HG03571 (cell line): ENCODE results near the gene PRKD3.

Experiments used
- ATAC-seq: cut with Tn5 transposase; IDR thresholded peaks from one replicate; pipeline ENCODE4 v1.9.1; 2021; ENCODE audit not compliant: unreplicated experiment

PRKD3 gene

DNA sequence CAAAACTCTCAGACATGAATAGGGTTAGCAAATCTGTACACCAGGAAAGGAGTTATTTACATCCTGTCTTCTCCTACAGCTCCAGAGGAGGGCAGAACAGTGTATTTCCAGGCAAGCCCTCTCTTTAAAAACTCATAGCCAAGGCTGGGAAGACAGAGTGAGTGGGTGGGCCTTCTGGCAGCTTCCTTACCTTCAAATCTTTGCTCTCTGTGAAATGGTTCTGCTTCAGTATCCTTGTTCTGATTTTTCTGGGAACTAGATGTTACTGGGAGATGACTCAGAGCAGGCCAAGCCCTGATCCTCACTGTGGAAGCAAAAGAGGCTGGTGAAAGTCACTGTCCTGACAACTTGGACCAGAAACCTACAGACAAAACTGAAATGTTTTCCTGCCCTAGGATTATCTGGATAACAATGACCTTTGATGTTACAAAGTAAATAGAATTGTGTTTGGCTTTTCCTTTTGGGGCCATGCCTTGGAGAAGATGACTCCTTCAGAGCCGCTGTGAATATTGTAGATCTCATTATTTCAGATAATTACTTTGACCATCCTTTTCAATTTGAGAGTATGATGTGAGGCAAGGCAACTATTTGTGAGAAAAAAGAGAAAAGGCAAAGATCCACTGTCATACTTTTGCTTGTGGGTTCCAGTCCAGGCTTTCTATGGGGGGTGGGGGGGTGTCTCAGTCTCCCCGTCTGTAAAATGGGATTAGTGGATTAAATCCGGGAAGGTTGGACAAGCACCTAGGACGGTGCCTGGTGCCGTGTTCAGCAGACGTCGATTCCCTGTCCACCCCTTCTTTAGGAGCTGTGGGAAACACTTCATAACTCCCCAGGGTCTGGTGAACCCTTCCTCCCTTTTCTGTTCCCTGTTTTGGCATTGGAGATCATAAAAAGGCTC is 19.2 kb upstream of the PRKD3 start:
- ATAC-seq, result no peak

DNA sequence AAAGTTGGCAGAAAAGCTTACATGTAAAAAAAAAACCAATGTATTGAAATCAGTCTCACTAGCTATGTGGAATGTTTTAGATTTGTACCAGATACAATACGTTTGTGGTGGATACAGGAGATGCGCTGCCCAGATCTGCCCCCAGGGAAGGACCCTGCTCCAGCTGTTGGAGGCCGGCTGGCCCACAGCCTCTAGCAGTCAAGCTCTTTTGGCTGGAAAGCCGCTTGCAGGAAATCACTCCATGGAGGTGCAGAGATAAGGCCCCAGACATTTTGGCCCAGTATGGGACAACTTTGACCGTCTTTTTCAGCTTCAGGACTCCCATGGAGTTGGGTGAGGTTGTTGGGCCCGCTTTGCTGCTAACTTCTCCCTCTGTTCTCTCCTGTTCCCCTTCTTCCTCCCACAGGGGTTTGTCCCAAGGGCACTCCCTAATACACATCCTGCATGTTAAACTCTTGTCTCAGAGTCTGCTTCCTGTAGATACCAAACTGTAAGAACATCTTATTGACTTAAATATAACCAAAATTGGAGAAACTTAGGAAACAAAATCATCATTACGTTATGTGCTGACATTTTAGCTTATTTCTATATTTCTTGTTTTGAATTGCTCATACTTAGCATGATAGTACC is 18.1 kb upstream of the PRKD3 start:
- ATAC-seq, result no peak

DNA sequence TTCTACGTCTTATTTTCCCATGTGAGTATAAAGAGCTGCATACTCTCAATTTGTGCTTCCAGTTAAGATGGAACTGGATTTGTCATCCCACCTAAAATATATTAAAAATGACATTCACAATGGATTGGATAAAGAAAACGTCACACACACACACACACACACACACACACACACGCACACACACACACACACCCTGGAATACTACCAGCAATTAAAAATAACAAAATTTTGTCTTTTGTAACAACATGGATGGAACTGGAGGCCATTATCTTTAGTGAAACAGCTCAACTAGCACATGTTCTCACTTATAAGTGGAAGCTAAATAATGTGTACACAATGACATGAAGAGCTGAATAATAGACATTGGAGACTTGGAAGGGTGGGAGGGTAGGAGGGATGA is 16.0 kb upstream of the PRKD3 start:
- ATAC-seq, result no peak

DNA sequence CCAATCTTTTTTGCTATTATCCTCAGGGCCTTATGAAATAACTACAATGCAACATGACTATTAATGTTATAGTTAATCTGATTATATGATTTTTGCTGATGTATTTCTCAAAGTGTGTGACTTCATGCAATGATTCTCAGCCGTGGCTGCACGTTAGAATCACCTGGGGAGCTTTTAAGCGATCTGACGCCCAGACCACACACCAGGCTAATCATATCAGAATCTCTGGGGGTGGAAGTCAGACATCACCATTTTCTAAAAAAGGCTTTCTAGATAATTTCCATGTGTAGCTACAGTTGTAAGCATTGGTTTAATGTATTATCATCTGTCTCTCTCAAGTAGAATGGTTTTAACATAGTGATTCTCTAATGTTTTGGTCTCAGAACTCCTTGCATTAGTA is 14.3 kb upstream of the PRKD3 start:
- no peak for ATAC-seq

DNA sequence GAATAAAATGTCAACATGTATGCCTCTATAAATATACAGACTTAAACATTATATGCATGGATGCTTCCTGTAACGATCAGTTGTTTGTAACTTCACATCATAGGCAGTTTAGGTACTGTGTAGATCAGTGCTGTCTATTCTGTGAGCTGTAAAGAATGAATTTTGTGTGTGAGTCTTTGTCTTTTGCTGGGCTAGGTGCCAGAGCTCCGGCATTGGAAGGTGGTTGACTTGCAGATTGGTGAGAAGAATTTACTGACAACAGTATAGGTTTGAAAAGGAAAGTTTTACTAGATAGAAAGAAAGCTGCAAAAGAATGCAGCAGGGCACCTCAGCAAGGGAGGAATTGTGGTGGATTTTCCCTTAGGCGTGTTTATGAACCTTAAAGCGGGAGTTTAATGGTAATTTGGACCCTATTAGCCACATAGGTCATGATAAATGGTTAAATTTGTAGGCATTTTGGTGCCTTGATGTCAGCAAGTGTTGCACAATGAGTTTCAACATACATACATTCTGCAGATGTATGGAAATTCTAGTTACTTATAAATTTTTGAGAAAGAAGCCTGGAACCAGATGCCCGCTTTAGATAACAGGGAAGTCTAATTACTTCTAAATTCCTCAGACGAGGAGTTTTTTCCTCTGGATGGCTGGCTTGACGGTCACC is 13.1 kb upstream of the PRKD3 start:
- no peak for ATAC-seq

DNA sequence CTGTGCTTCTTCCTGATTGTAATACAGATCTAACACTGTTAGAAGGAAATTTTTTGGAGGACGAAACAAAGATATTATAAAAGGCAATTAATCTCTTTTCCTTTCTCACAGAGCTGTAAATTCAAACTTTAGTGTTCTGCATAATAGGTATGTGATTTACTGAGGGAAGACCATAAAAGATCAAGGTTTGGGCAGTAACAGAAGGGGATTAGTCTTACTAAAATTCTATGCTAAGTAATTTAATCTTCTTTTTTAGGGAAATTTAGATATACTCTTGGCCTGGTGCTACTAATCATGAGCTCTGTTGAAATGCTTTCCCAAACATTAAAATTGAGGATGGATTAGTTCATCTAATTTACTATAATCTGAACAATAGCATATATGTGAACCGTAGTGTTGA is 11.0 kb upstream of the PRKD3 start:
- no peak for ATAC-seq

DNA sequence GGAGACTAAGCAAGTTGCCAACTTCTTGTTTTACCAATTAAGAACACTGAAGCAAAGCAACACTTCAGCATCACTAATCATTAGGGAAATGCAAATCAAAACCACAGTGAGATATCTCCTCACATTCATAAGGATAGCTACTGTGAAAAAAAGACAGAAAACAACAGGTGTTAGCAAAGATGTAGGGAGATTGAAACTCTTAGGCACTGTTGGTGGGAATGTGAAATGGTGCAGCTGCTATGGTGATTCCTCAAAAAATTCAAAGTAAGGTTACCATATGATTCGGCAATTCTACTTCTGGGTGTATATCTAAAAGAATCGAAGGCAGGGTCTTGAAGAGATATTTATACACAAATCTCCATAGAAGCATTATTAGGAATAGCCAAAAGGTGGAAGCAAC is 8.6 kb upstream of the PRKD3 start:
- ATAC-seq, result no peak

DNA sequence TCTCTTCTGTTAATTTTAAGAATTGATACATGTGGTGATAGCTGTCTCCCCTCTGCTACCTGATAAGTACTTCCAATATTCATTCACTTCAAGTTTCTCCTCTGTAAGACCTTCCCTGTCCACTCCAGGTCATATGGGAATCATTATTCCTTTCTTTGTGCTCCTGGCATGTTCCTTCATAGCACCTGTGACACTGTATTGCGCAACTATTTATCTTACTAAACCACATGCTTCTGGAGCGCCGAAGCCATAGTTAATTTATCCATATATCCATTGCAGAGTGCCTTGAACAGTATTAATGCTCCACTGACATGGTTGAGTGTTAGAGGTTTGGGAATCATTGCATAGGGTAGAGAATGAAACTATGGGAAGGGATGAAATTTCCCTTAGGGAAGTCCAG is 7.9 kb upstream of the PRKD3 start:
- no peak for ATAC-seq

DNA sequence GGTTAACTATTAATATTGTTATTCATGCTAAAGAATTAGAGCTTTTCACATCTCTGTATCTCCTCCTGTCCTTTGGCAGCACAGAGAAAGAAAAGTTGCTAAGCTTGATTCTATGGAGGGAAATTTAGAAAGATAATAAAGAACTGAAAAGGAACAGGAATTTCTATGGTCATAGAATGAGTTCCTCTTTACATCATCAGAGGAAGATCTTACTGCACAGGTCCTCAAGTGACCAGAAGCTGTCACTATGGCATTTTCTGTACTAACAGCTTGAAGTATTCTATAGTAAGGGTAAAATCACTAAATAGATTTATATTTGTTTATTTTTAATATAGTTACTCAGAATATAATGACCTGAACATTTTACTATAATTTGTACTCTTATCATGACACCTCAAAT is 6.0 kb upstream of the PRKD3 start:
- no peak for ATAC-seq

DNA sequence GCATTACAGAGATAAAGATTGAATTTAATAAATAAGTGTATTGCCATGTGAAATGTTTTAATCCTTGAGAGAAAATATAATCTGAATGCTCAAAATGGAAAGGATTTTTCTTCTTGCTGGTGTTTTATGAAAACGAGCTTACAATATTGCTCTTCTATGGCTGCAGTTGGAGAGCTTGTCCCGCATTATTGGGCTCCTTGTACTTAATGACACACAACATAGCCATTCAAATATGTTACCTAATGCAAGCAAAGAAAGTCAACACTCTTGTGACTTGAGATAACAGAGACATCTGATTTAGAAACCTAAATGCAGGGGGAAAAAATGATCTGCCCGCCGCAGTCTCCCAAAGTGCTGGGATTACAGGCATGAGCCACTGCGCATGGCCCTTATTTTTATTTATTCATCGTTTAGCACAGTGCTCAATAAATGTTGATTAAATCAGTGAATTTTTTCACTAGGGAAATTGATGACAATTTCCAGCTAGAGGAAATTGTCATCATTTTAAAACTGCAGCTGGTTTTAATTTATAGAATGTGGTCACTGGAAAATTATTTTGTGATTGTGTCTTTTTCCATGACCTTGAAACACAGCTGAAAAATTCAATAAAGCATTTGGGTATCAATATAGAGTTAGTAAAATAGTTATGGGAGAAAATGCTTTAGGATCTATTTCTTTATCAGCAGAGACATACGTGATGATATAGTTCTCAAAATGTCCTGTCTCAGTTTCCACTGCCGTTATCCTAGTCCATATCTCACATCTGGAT is 2.4 kb upstream of the PRKD3 start:
- no peak for ATAC-seq

DNA sequence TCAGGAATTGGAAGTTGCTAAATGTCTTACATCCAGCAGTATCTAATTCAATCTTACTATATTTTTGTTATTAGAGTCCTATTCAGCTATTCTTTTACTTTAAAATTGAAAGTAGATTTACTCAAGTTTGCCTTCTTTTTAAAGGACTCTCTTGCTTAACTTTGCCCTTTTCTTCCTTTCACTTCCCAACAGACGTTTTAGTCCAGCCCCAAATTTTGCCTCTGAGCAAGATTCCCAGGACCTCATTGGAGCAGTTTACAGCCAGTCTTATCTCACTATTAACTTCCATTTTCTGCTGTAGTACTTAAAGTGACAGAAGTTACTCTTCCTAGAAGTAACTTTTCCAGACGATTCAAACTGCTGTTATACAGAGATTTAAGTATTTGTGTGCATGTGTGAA is 1.7 kb upstream of the PRKD3 start:
- no peak for ATAC-seq

DNA sequence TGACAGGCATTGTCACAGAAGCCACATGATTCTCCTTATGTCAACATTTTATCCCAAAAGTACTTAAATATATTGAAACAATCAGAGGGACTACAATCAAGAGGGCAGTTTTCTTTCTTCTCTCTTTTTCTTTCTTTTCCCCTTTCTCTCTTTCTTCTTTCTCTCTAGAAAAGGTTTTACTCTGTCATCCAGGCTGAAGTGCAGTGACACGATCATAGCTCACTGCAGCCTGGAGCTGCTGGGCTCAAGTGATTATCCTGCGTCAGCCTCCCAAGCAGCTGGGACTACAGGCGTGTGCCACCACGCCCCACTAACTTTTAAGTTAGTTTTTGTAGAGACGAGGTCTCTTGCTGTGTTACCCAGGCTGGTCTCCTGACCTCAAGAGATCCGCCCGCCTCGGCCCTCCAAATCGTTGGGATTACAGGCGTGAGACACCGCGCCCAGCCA is 1.0 kb upstream of the PRKD3 start:
- no peak for ATAC-seq

DNA sequence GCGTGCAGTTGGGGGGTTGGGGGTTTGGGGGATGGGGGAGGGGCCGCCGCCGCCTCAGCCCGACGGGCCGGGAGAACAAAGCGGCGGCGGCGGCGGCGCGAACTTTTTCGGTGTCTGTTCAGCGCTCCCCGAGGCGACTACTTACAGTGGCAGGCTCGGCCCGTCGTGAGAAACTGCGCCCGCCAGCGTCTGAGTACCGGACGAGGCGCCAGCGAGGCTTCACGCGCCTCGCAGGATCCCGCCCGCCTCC is 172 bp downstream of the PRKD3 start:
- ATAC-seq, result no peak

DNA sequence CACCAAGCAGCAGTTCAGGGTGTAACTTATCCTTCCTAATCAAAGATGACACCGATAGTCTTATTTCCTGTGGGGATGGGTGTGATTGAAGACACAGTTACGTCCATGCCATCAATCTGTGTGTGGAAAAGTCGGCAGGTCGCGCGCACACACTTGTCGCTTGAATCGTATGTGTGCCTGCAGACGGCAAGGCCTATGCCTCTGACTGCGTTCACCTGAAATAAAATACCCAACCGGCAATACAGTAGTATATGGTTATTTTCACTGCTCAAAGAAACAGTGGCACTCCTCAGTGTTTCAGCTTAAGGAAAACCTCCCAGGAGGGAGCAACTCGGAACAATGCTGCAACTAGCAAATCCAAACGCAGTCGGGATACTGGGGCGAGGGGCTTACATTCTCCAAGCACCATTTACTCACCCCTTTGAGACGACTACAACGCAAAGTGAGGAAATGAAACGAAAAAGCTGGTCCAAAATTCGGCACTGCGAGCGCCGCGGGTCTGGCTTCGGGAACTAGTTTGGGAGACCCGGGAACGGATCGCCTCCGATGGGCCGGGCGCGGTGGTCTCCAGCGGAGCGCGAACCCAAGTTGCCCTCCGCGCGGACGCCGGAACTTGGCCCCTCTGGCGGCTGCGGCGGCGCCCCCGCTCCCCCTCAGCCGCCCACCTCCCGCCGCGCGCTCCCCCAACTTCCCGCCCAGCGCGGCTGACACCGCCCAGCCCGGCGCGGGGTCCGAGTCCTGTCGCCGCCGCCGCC is 675 bp downstream of the PRKD3 start:
- ATAC-seq, result peak; percentile 17

DNA sequence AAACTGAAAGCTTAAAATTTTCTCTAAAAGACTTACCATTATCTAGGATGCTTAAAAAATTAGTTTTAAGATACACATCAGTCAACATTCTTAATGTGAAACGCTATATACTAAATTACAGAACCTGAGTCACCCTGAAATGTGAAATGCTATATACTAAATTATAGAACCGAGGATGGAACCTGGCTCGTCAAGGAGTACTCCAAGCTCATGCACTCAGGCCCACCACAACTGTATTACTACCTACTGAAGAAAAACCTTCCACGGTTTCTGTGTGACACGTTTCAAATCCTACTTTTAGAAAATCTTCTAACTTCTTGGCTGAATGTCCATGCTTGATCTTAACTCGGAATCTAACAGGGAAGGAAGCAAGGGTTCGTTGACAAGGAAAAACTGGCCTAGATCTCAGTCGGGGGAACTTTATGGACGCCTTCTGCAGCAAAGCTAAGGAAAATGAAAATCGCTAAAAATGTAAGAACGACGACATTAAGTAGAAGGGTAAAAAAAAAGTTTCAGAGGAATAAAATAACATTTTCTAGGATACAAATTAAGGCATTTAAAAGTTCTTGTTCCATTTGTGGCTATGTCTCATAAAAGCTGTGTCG is 1.4 kb downstream of the PRKD3 start:
- ATAC-seq, result no peak

DNA sequence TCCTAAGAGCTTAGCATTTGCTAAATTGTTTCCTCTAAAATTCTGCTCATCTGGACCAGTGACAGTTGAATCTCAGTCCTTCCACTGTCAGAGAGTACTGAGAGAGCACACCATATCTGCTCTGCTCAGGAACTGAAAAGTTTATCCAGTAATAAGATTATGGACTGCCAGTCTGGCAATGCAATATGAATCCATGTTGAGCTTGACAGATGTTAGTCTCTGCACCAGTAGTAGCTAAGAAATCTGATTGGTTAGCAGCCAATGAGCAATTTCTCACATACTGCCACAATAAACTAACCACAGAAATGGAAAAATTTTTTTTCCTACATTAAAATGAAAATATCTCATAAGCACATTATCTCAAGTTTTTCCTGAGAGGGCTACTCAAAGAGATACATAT is 2.3 kb downstream of the PRKD3 start:
- ATAC-seq, result no peak

DNA sequence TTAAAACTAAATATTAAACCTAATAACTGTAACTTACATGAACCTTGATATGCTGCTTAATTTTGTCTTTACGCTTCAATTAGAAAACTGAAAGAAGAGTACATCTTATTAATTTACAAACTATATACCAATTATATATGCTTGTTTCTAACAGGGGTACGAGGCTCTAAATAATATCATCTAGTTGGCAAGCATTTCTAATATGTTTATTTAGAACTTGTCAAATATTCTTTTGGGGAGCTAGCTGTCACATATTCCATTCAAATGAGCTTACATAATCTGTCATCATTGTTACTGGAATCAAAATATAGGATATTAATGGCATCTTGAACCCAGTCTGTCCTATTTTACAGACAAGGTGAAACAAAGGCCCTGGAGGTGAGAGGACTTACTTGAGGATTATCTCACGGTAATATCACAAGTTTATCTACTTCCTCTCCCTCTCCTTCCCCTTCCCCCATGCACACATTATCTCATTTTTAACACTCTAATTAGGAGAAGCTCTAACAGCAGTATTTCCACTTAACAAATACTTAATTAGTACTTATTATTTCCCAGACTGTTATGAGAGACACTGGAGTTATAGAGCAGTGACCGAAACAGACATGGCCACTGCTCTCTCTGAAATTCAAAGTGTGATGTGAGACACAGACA is 3.5 kb downstream of the PRKD3 start:
- ATAC-seq, result no peak

DNA sequence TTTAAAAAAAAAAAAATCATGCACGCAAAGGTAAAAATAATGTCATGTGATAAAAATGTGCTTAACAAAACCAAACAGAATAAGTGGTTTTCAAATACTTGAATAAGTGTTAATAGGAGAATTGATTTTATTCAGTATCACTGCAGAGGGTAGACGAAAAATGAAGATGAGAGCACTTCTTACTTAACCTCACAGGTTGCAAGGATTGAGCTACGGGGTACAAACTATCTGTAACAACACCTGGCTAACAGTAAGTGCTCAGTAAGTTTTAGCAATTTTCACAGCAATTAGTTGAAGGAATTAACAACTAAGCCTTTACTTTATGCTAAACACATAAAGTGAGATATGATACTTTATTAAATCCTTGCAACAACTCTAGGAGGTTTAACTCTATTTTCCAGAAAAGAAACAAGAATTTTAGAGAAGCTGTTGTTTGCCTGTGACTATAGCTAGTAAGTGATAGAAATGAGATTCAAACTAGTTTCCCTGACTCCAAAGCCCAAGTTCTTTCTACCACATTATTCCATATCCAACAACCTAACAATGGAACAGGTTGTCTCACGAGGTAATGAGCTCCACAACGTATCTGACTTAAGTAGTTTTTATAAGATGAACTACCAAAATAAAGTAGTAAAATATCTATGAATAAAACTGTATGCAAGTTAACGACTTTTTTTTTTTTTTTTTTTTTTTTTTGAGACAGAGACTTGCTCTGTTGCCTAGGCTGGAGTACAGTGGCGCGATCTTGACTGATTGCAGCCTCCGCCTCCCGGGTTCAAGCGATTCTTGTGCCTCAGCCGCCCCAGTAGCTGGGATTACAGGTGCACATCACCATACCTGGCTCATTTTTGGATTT is 4.7 kb downstream of the PRKD3 start:
- no peak for ATAC-seq

DNA sequence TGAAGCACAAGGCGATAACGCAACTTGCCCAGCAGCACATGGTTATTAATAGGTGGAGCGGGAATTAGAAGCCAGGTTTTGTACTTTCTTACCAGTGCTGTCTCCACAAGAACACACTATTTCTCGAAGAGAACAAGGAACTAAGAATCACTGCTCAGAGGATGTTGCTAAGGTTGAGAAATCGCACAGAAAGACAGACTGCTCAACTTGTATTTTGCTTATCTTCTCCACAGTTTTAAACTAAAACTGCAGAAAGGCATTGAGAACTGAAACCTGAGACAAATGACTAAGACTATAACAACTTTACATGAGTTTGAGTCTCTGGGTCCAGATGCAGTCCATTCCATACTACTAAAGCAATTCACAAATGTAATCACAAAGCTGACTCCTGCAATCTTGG is 6.2 kb downstream of the PRKD3 start:
- peak; percentile 58 for ATAC-seq
